Esophagus squamous epithelium (tissue), 5 donors: ENCODE data around the gene ZMIZ1. TPM values are rescaled to one million over a fixed set of nuclear protein-coding genes. Genes with fewer than 3 reads are reported as not detected.

Source experiments
- DNase-seq: peaks from one replicate; lab custom pipeline; 2025; lab: John Stamatoyannopoulos, UW
- H3K27ac ChIP-seq, 4 donors: fragments of 200-600 bp; sonication (generic); one replicate each; pipeline ENCODE4 v1.5.1; 2016 to 2019; ENCODE audit warnings: mild to moderate bottlenecking in 1 of 4
- H3K27me3 ChIP-seq, 4 donors: fragments of 200-600 bp; sonication (generic); 1 replicate in 3 of 4; 2 replicates in 1 of 4; pipeline versions ENCODE4 v1.5.1 to v1.6.0; 2017 to 2021; ENCODE audit warnings: antibody characterized with exemption in 1 of 4
- H3K36me3 ChIP-seq, 3 donors: fragments of 200-600 bp; sonication (generic); one replicate each; pipeline ENCODE4 v1.5.1; 2016 to 2019
- H3K4me1 ChIP-seq, 3 donors: fragments of 200-600 bp; sonication (generic); one replicate each; pipeline ENCODE4 v1.5.1; 2017 to 2019
- H3K4me3 ChIP-seq, 4 donors: fragments of 200-600 bp; sonication (generic); 1 replicate in 3 of 4; 2 replicates in 1 of 4; pipeline ENCODE4 v1.5.1; 2016 to 2019; ENCODE audit warnings: mild to moderate bottlenecking in 2 of 4, moderate library complexity in 1 of 4
- H3K9me3 ChIP-seq, 3 donors: fragments of 200-600 bp; sonication (generic); one replicate each; pipeline ENCODE4 v1.5.1; 2016 to 2019
- POLR2A ChIP-seq, 4 donors: fragments of 450-650 bp; IDR thresholded peaks; one replicate each; pipeline ENCODE4 v1.6.1; 2017; ENCODE audit warnings: antibody characterized with exemption in 4 of 4, mild to moderate bottlenecking in 4 of 4, moderate library complexity in 3 of 4
- WGBS, 2 donors: methylation state at CpG; one replicate each; pipeline ENCODE4 v1.1.5; 2018; 5-methylcytosine and 5-hydroxymethylcytosine counted together
- intact Hi-C: fragments of 100-400 bp; cut with DNase I; formaldehyde crosslinking; loops from one replicate; pipeline ENCODE4 v1.15.0; 2022
- total RNA-seq, 4 donors: library from RNA; depleted of rRNA; stranded (reverse); fragments of >200 nt; gene quantifications; one replicate each; pipeline ENCODE4 v1.1.0, GENCODE V29; 2016
- TF ChIP-seq, protein P1 (sequence below), 6 experiments: fragments of 450-650 bp in 4 of 6; fragments of 200-600 bp in 2 of 6; sonication (generic) in 2 of 6; IDR thresholded peaks; one replicate each; pipeline ENCODE4 v1.5.1; 2016 to 2019; ENCODE audit warnings: antibody characterized with exemption in 6 of 6, mild to moderate bottlenecking in 4 of 6, moderate library complexity in 4 of 6
- donor health status: DM: yes; HTN: yes; CAD: no.

Gene ZMIZ1
- total RNA-seq, 4 donors from 2014 or later: 28.2 to 79.5 (median 40.4) TPM

- Histone ChIP-seq H3K9me3 (no peaks in the 10 kb centered on the region), H3K4me1 (peaks cover 28 to 79% (median 32%) of the 10 kb centered on the region in 3 donors), H3K36me3 (peaks cover 36 to 100% (median 53%) of the 10 kb centered on the region in 3 donors), H3K27me3 (no peaks in the 10 kb centered on the region), H3K4me3 (no peak overlapping the region), H3K27ac (peak overlapping the region; percentile 70 to 82 (median 78))
- TF ChIP-seq, protein P1, sequence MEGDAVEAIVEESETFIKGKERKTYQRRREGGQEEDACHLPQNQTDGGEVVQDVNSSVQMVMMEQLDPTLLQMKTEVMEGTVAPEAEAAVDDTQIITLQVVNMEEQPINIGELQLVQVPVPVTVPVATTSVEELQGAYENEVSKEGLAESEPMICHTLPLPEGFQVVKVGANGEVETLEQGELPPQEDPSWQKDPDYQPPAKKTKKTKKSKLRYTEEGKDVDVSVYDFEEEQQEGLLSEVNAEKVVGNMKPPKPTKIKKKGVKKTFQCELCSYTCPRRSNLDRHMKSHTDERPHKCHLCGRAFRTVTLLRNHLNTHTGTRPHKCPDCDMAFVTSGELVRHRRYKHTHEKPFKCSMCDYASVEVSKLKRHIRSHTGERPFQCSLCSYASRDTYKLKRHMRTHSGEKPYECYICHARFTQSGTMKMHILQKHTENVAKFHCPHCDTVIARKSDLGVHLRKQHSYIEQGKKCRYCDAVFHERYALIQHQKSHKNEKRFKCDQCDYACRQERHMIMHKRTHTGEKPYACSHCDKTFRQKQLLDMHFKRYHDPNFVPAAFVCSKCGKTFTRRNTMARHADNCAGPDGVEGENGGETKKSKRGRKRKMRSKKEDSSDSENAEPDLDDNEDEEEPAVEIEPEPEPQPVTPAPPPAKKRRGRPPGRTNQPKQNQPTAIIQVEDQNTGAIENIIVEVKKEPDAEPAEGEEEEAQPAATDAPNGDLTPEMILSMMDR (IDR thresholded peaks at IDR 0.05): peak in 2 of 6 experiments; percentile 12 to 44
- TF ChIP-seq POLR2A (IDR thresholded peaks at IDR 0.05): no peak
- intact Hi-C loops: no loop called here
- 51 to 55% methylated on average over 5 to 8 of the region's 24 CpGs for WGBS, 2 donors
- DNase-seq: no peak
Observed at GRCh38 chr10:79292891-79293746, 224.4 kb downstream of the ZMIZ1 start.

DNA sequence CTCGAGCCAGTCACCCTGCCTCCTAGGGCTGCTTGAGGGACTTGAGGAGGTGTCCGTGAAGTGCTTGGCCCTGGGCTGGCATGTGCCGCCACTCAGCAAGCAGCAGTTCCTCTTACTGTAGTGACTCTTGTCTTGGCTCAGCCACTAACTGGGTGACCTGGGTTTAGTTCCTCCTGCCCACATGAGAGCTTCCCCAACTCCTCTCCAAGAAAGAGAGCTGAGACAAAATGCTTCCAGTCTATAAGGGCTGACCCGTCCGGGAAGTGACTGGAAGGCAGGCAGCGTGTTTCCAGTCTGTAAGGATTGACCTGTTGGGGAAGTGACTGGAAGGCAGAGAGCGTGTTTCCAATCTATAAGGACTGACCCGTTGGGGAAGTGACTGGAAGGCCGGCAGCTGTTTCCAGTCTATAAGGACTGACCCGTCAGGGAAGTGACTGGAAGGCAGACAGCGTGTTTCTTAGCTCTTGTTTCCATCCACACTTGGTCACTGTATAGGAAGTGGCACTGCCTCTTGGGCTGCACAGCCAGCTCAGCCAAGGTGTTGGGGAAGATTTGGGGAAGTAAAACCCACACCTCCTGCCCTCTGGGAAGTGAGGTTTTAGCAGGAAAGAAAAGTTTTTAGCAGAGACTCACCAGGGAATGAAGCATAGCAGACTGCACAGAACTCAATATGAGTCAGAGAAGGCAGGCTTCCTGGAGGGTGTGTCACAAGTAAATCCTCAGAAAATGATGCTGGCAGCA, 225.2 kb downstream of the ZMIZ1 start:
- peaks cover 36 to 79% (median 37%) of the 10 kb centered on the region in 3 donors for H3K4me1 ChIP-seq
- DNase-seq: no peak
- WGBS, 2 donors: 49 to 76% methylated on average over 6 to 7 of the region's 11 CpGs
- no peak overlapping the region for H3K4me3 ChIP-seq
- no peaks in the 10 kb centered on the region for H3K27me3 ChIP-seq
- no peaks in the 10 kb centered on the region for H3K9me3 ChIP-seq
- intact Hi-C loops: no loop called here
- TF ChIP-seq, protein P1 (IDR thresholded peaks at IDR 0.05): no peak
- no peak for TF ChIP-seq POLR2A (IDR thresholded peaks at IDR 0.05)
- H3K27ac ChIP-seq: peak overlapping the region; percentile 70 to 82 (median 78)
- H3K36me3 ChIP-seq: peaks cover 41 to 100% (median 61%) of the 10 kb centered on the region in 3 donors

DNA sequence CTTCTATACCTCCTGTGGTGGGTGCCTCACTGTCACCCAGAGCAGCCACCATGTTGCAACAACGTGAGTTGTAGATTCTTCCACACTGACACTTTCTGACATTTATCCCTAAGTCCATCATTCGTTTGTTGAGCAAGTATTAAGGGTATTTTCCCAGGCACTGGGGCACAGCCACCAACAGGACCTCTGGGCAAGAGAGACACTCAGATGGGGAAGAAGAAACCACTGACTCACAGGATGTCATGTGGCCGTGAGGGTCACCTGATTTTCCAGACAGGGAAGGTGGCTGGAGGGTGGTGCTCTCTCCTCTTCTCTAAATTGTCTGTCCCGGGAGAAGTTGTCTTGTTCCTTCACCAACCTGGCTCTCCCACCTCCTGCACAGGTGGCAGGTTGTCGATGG, 226.8 kb downstream of the ZMIZ1 start:
- DNase-seq: no peak
- Histone ChIP-seq H3K4me3 (no peak overlapping the region), H3K27ac (peak overlapping the region in 3 of 4 donors; percentile 51 to 79 (median 76)), H3K27me3 (no peaks in the 10 kb centered on the region), H3K9me3 (no peaks in the 10 kb centered on the region), H3K4me1 (peaks cover 30 to 68% (median 38%) of the 10 kb centered on the region in 3 donors), H3K36me3 (peaks cover 52 to 100% (median 60%) of the 10 kb centered on the region in 3 donors)
- intact Hi-C loops: no loop called here
- TF ChIP-seq POLR2A (IDR thresholded peaks at IDR 0.05): no peak
- TF ChIP-seq, protein P1 (IDR thresholded peaks at IDR 0.05): no peak
- 49 to 80% methylated on average over 2 to 4 of the region's 5 CpGs for WGBS, 2 donors

GRCh38 chr10:79296431-79296830, 227.7 kb downstream of the ZMIZ1 start:
- 90 to 94% methylated on average over 7 to 9 of the region's 14 CpGs for WGBS, 2 donors
- Histone ChIP-seq H3K27me3 (no peaks in the 10 kb centered on the region), H3K4me1 (peaks cover 30 to 59% (median 38%) of the 10 kb centered on the region in 3 donors), H3K4me3 (no peak overlapping the region), H3K36me3 (peaks cover 60 to 100% (median 69%) of the 10 kb centered on the region in 3 donors), H3K27ac (peak overlapping the region in 1 of 4 donors; percentile 17), H3K9me3 (no peaks in the 10 kb centered on the region)
- intact Hi-C loops: no loop called here
- DNase-seq: no peak
- no peak for TF ChIP-seq POLR2A (IDR thresholded peaks at IDR 0.05)
- TF ChIP-seq, protein P1 (IDR thresholded peaks at IDR 0.05): no peak
